ENCODE measurements around the gene CASTOR2.

The CASTOR2 gene

GRCh38 chr7:75039709-75040108 lies 75.2 kb downstream of the CASTOR2 start:
- no peaks in the 10 kb centered on the region for H3K9me2 ChIP-seq (replicated peaks; ENCODE audit: low read depth, low read length)
- no peak for TF ChIP-seq EZH2phosphoT487 (IDR thresholded peaks at IDR 0.05; ENCODE audit: borderline replicate concordance)
- TF ChIP-seq, protein P1, sequence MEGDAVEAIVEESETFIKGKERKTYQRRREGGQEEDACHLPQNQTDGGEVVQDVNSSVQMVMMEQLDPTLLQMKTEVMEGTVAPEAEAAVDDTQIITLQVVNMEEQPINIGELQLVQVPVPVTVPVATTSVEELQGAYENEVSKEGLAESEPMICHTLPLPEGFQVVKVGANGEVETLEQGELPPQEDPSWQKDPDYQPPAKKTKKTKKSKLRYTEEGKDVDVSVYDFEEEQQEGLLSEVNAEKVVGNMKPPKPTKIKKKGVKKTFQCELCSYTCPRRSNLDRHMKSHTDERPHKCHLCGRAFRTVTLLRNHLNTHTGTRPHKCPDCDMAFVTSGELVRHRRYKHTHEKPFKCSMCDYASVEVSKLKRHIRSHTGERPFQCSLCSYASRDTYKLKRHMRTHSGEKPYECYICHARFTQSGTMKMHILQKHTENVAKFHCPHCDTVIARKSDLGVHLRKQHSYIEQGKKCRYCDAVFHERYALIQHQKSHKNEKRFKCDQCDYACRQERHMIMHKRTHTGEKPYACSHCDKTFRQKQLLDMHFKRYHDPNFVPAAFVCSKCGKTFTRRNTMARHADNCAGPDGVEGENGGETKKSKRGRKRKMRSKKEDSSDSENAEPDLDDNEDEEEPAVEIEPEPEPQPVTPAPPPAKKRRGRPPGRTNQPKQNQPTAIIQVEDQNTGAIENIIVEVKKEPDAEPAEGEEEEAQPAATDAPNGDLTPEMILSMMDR (conservative IDR thresholded peaks at IDR 0.05; ENCODE audit: low read length), result no peak
- H2AFZ ChIP-seq (ENCODE audit: low read length), result no peak overlapping the region
- no peaks in the 10 kb centered on the region for H3K4me1 ChIP-seq (ENCODE audit: insufficient read depth, low read length, poor library complexity, severe bottlenecking)
- no peak overlapping the region for H3K4me3 ChIP-seq (ENCODE audit: low read length, poor library complexity, severe bottlenecking)
- no peaks in the 10 kb centered on the region for H3K9me3 ChIP-seq (ENCODE audit: insufficient read depth, low read depth, low read length)
- H3F3A ChIP-seq (ENCODE audit: low read depth), result no peaks in the 10 kb centered on the region
- H4K20me1 ChIP-seq (ENCODE audit: insufficient read depth, low read length, poor library complexity, severe bottlenecking), result no peaks in the 10 kb centered on the region
- no peaks in the 10 kb centered on the region for H3K79me2 ChIP-seq (ENCODE audit: insufficient read depth, low read length)
- no peak overlapping the region for H3K9ac ChIP-seq (ENCODE audit: low read depth, low read length, poor library complexity, severe bottlenecking)
- H3K36me3 ChIP-seq (ENCODE audit: insufficient read depth, low read length), result peaks cover 3% of the 10 kb centered on the region; the same call in 1 of the 2 replicates
- no peak overlapping the region for H3K4me2 ChIP-seq (ENCODE audit: low read depth, low read length, poor library complexity, severe bottlenecking)
- no peaks in the 10 kb centered on the region for H3K27me3 ChIP-seq (ENCODE audit: insufficient read depth, low read length, poor library complexity, severe bottlenecking)

GRCh38 chr7:75040512-75040911 lies 76.0 kb downstream of the CASTOR2 start:
- Histone ChIP-seq H4K20me1 (ENCODE audit: insufficient read depth, low read length, poor library complexity, severe bottlenecking) (no peaks in the 10 kb centered on the region), H3K36me3 (ENCODE audit: insufficient read depth, low read length) (peaks cover 3% of the 10 kb centered on the region; the same call in 1 of the 2 replicates), H2AFZ (ENCODE audit: low read length) (no peak overlapping the region), H3K9me3 (ENCODE audit: insufficient read depth, low read depth, low read length) (no peaks in the 10 kb centered on the region), H3K79me2 (ENCODE audit: insufficient read depth, low read length) (no peaks in the 10 kb centered on the region), H3K4me2 (ENCODE audit: low read depth, low read length, poor library complexity, severe bottlenecking) (no peak overlapping the region), H3K9ac (ENCODE audit: low read depth, low read length, poor library complexity, severe bottlenecking) (no peak overlapping the region), H3K27me3 (ENCODE audit: insufficient read depth, low read length, poor library complexity, severe bottlenecking) (no peaks in the 10 kb centered on the region), H3K9me2 (replicated peaks; ENCODE audit: low read depth, low read length) (no peaks in the 10 kb centered on the region), H3K4me3 (ENCODE audit: low read length, poor library complexity, severe bottlenecking) (no peak overlapping the region), H3F3A (ENCODE audit: low read depth) (no peaks in the 10 kb centered on the region), H3K4me1 (ENCODE audit: insufficient read depth, low read length, poor library complexity, severe bottlenecking) (no peaks in the 10 kb centered on the region)
- TF ChIP-seq, protein P1 (conservative IDR thresholded peaks at IDR 0.05; ENCODE audit: low read length), result no peak
- no peak for TF ChIP-seq EZH2phosphoT487 (IDR thresholded peaks at IDR 0.05; ENCODE audit: borderline replicate concordance)

GRCh38 chr7:75042286-75042685 lies 77.8 kb downstream of the CASTOR2 start:
- Histone ChIP-seq H3K9me2 (replicated peaks; ENCODE audit: low read depth, low read length) (no peaks in the 10 kb centered on the region), H3K36me3 (ENCODE audit: insufficient read depth, low read length) (peaks cover 3% of the 10 kb centered on the region; the same call in 1 of the 2 replicates), H3K9ac (ENCODE audit: low read depth, low read length, poor library complexity, severe bottlenecking) (no peak overlapping the region), H2AFZ (ENCODE audit: low read length) (no peak overlapping the region), H3K79me2 (ENCODE audit: insufficient read depth, low read length) (no peaks in the 10 kb centered on the region), H3K27me3 (ENCODE audit: insufficient read depth, low read length, poor library complexity, severe bottlenecking) (no peaks in the 10 kb centered on the region), H3K4me1 (ENCODE audit: insufficient read depth, low read length, poor library complexity, severe bottlenecking) (no peaks in the 10 kb centered on the region), H3K9me3 (ENCODE audit: insufficient read depth, low read depth, low read length) (no peaks in the 10 kb centered on the region), H4K20me1 (ENCODE audit: insufficient read depth, low read length, poor library complexity, severe bottlenecking) (no peaks in the 10 kb centered on the region), H3K4me2 (ENCODE audit: low read depth, low read length, poor library complexity, severe bottlenecking) (no peak overlapping the region), H3F3A (ENCODE audit: low read depth) (no peaks in the 10 kb centered on the region), H3K4me3 (ENCODE audit: low read length, poor library complexity, severe bottlenecking) (no peak overlapping the region)
- TF ChIP-seq EZH2phosphoT487 (IDR thresholded peaks at IDR 0.05; ENCODE audit: borderline replicate concordance), result no peak
- TF ChIP-seq, protein P1 (conservative IDR thresholded peaks at IDR 0.05; ENCODE audit: low read length), result no peak

Data from Loucy (cell line).